Vagina (tissue), 2 donors: ENCODE results near the gene CRHR1. TPM values are rescaled to one million over a fixed set of nuclear protein-coding genes. Genes with fewer than 3 reads are reported as not detected.
"Not testable (repeated sequence)": the region's sequence is repeated elsewhere in the genome, so short reads cannot be mapped to it uniquely, and the experiment has no call there.

Experiments
- DNase-seq, 2 donors: peaks; one replicate each; pipeline ENCODE4 v3.0.0-alpha.2; 2017; ENCODE audit errors: extremely low spot score in 2 of 2
- H3K27ac ChIP-seq: fragments of 200-600 bp; sonication (generic); one replicate; pipeline ENCODE4 v1.5.1; 2019
- H3K27me3 ChIP-seq: fragments of 200-600 bp; sonication (generic); one replicate; pipeline ENCODE4 v1.5.1; 2019
- H3K36me3 ChIP-seq, 2 donors: fragments of 200-600 bp; sonication (generic); one replicate each; pipeline ENCODE4 v1.5.1; 2017 to 2019
- H3K4me1 ChIP-seq: fragments of 200-600 bp; sonication (generic); one replicate; pipeline ENCODE4 v1.5.1; 2019
- H3K4me3 ChIP-seq, 2 donors: fragments of 200-600 bp; sonication (generic); 1 replicate in 1 of 2; 2 replicates in 1 of 2; pipeline ENCODE4 v1.5.1; 2016 to 2019
- H3K9me3 ChIP-seq: fragments of 200-600 bp; sonication (generic); one replicate; pipeline ENCODE4 v1.5.1; 2019
- POLR2A ChIP-seq, 2 donors: fragments of 450-650 bp; IDR thresholded peaks; one replicate each; pipeline ENCODE4 v1.6.1; 2017; ENCODE audit warnings: antibody characterized with exemption in 2 of 2, mild to moderate bottlenecking in 2 of 2, moderate library complexity in 2 of 2
- POLR2AphosphoS5 ChIP-seq, 2 donors: sonication (generic); formaldehyde crosslinking; IDR thresholded peaks; one replicate each; pipeline ENCODE4 v1.9.0; 2017; ENCODE audit warnings: antibody characterized with exemption in 2 of 2, mild to moderate bottlenecking in 2 of 2, low read depth in 1 of 2; ENCODE audit not compliant: insufficient read depth in 1 of 2
- intact Hi-C: fragments of 100-400 bp; cut with DNase I; formaldehyde crosslinking; loops from one replicate; pipeline ENCODE4 v1.15.1; 2023
- total RNA-seq: library from RNA; depleted of rRNA; stranded (reverse); fragments of >200 nt; gene quantifications from one replicate; pipeline ENCODE4 v1.2.3, GENCODE V29; 2016
- TF ChIP-seq, protein P1 (sequence below), 3 experiments: fragments of 450-650 bp in 2 of 3; fragments of 200-600 bp in 1 of 3; sonication (generic) in 1 of 3; IDR thresholded peaks; one replicate each; pipeline ENCODE4 v1.5.1; 2017 to 2019; ENCODE audit warnings: antibody characterized with exemption in 3 of 3, mild to moderate bottlenecking in 2 of 3, moderate library complexity in 2 of 3

Gene CRHR1
- total RNA-seq, 1 donor from 2014 or later, result 4.2 TPM

DNA sequence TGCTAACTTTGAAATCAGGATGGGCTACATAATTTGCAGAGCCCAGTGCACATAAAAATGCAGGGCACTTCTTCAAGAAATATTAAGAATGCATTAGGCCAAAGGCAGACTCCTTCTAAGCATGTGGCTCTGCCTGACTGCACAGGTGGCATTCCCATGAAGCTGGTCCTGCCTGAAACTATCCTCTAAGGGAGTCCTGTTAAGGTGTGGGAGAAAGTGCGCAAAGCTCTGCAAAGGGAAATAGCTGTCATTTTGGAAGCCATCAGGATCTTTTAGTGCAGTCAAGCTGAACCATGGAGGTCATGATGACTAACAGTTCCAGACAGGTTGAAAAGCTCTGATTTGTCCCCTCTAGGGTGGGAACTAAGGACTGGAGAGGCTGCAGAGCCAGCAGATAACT, 41.9 kb upstream of the CRHR1 start:
- H3K27me3 ChIP-seq, result no peaks in the 10 kb centered on the region
- no peaks in the 10 kb centered on the region for H3K36me3 ChIP-seq
- TF ChIP-seq, protein P1, sequence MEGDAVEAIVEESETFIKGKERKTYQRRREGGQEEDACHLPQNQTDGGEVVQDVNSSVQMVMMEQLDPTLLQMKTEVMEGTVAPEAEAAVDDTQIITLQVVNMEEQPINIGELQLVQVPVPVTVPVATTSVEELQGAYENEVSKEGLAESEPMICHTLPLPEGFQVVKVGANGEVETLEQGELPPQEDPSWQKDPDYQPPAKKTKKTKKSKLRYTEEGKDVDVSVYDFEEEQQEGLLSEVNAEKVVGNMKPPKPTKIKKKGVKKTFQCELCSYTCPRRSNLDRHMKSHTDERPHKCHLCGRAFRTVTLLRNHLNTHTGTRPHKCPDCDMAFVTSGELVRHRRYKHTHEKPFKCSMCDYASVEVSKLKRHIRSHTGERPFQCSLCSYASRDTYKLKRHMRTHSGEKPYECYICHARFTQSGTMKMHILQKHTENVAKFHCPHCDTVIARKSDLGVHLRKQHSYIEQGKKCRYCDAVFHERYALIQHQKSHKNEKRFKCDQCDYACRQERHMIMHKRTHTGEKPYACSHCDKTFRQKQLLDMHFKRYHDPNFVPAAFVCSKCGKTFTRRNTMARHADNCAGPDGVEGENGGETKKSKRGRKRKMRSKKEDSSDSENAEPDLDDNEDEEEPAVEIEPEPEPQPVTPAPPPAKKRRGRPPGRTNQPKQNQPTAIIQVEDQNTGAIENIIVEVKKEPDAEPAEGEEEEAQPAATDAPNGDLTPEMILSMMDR (IDR thresholded peaks at IDR 0.05), result no peak
- TF ChIP-seq POLR2A (IDR thresholded peaks at IDR 0.05) (no peak), POLR2AphosphoS5 (IDR thresholded peaks at IDR 0.05; ENCODE audit: insufficient read depth in 1 of 2, low read depth in 1 of 2) (no peak)
- DNase-seq, result no peak
- no peaks in the 10 kb centered on the region for H3K4me1 ChIP-seq
- intact Hi-C loops, result no loop called here
- no peak overlapping the region for H3K4me3 ChIP-seq
- H3K27ac ChIP-seq, result no peak overlapping the region
- no peaks in the 10 kb centered on the region for H3K9me3 ChIP-seq

DNA sequence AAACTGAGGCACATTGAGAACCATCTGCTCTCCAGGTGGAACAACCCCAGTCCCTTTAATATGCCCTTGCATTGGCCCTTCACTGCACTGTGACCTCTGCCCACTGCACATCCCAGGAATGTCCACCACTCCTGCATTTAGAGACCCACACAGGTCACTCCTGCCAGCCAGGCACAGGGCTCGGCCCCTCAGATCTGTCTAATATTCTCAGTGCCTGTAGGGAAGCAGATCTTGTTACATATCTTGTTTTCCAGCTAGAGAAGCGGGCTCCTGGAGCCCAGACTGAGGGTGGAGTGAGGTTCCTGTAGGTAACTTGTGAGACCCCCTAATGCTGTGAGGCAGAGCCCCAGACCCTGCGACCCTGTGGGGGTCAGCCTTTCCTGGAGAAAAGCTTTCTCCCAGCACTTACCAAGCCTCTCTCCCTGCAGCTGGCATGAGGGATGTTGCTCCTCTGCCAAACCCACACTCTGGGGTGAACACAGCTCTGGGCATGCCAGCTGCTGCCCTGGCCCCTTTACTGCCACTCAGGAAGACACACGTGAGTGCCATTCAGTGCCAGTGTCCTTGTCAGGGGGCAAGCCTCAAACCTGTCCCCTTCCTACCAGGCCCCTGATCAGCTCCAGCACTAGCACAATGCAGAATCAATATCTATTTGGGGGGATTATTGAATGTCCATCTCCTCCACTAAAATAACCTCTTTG, 40.3 kb upstream of the CRHR1 start:
- intact Hi-C loops, result no loop called here
- no peak for DNase-seq
- no peaks in the 10 kb centered on the region for H3K27me3 ChIP-seq
- H3K9me3 ChIP-seq, result no peaks in the 10 kb centered on the region
- H3K4me3 ChIP-seq, result no peak overlapping the region
- H3K4me1 ChIP-seq, result no peaks in the 10 kb centered on the region
- no peaks in the 10 kb centered on the region for H3K36me3 ChIP-seq
- H3K27ac ChIP-seq, result no peak overlapping the region
- TF ChIP-seq, protein P1 (IDR thresholded peaks at IDR 0.05), result no peak
- TF ChIP-seq POLR2A (IDR thresholded peaks at IDR 0.05) (no peak), POLR2AphosphoS5 (IDR thresholded peaks at IDR 0.05; ENCODE audit: insufficient read depth in 1 of 2, low read depth in 1 of 2) (no peak)

- H3K27me3 ChIP-seq, intact Hi-C loops, H3K4me3 ChIP-seq, DNase-seq, H3K9me3 ChIP-seq, H3K27ac ChIP-seq, H3K36me3 ChIP-seq, H3K4me1 ChIP-seq: not testable (repeated sequence)
Measured at GRCh38 chr17:45744826-45745225, 39.3 kb upstream of the CRHR1 start.

GRCh38 chr17:45745601-45746494, 38.3 kb upstream of the CRHR1 start:
- no peak for DNase-seq
- TF ChIP-seq POLR2AphosphoS5 (IDR thresholded peaks at IDR 0.05; ENCODE audit: insufficient read depth in 1 of 2, low read depth in 1 of 2) (no peak), POLR2A (IDR thresholded peaks at IDR 0.05) (no peak)
- TF ChIP-seq, protein P1 (IDR thresholded peaks at IDR 0.05), result no peak
- no peak overlapping the region for H3K4me3 ChIP-seq
- intact Hi-C loops, result no loop called here
- H3K4me1 ChIP-seq, result no peaks in the 10 kb centered on the region
- H3K27me3 ChIP-seq, result no peaks in the 10 kb centered on the region
- no peaks in the 10 kb centered on the region for H3K36me3 ChIP-seq
- no peak overlapping the region for H3K27ac ChIP-seq
- no peaks in the 10 kb centered on the region for H3K9me3 ChIP-seq

- Histone ChIP-seq H3K27me3 (no peaks in the 10 kb centered on the region), H3K36me3 (no peaks in the 10 kb centered on the region), H3K27ac (no peak overlapping the region), H3K9me3 (no peaks in the 10 kb centered on the region), H3K4me3 (no peak overlapping the region), H3K4me1 (no peaks in the 10 kb centered on the region)
- DNase-seq, result no peak
- TF ChIP-seq, protein P1 (IDR thresholded peaks at IDR 0.05), result no peak
- TF ChIP-seq POLR2A (IDR thresholded peaks at IDR 0.05) (no peak), POLR2AphosphoS5 (IDR thresholded peaks at IDR 0.05; ENCODE audit: insufficient read depth in 1 of 2, low read depth in 1 of 2) (no peak)
- intact Hi-C loops, result no loop called here
Measured at GRCh38 chr17:45747911-45748310, 36.2 kb upstream of the CRHR1 start.
